ELR (cell line): ENCODE data around the gene SLC15A1.
A peak's percentile ranks its signal among the peaks of the same experiment; 100 is the strongest.

ENCODE experiments used
- DNase-seq: peaks from one replicate; pipeline ENCODE4 v3.0.0-alpha.2; 2015; ENCODE audit warnings: low read depth

SLC15A1 gene

DNA sequence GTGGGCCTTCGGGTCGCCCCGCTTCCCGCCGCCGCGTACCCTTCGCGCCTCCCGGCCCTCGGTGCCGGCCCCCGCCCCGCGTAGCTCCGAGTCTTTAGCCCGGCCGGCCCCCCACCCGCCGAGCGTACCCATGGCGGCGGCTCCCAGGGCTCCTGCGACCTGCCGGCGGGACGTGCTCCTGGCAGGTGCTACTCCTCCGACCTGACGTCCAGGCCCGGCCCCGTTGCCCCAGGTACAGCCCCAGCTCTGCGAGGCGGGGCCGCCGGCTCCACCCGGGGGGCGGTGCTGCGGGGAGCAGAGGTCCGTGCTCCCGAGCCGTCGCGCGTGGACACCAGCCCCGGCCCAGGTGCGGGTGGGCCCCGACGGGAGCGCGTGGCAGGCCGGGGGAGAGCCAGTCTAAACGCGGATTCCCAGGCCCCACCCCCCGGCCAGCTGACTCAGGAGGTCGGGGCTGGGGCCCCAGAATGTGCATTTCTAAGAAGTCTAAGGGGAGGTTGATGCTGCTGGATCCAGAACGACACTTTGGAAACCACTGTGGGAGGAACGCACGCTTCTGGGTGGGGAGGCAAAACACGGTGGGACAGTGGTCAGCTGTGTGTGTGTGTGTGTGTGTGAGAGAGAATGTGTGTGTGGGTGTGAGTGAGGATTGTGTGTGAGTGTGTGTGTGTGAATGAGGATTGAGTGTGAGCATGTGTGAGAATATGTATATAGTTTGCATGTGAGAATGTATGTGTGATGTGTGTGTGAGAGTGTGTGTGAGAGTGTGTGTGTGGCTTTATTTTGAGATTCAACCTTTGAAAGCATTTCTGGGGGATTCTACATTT lies at the start of gene SLC15A1:
Gene SLC15A1, minus strand, starts transcription at position 206 of the 824 bp plus-strand sequence. Its CDS starts 74 bp downstream, at position 132.
- no peak for DNase-seq

DNA sequence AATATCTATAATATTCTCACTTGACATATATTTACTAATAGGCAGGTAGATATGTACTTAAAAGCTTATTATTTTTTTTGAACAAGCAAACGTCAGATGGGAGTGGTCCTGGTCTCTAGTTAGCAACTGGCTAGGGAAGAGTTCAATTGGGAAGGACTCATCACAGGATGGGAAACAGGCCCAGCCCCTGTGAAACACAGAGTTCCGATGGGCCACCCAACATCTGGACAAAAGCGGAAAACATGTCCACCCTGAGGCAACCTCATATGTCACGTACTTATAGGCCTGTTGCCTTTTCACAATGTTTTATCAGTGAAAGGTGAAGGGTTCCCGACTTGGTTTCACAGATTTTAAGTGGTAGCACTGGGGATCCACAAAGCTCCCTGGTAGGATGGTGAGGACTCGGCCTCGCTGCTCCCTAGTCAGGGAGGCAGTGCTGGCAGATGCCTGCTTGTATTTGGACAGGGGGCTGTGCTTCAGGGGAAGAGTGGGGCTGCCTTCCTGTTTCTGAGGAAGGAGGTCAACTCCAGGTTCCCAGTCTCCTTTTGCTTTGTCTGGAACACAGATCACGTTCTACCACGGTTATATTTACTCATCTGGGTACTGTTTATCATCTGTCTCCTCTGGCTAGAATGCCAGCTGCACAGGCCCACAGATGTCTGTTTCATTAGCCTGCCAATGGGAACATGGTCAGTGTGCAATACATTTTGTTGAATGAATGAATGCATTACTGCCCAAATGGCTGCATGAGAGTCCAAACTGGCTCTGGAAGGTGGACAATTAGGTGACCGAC lies 49.4 kb upstream of the SLC15A1 start:
- no peak for DNase-seq

GRCh38 chr13:98800078-98800477 lies 47.6 kb upstream of the SLC15A1 start:
- DNase-seq = no peak

GRCh38 chr13:98798849-98799645 lies 46.6 kb upstream of the SLC15A1 start:
- DNase-seq = peak; percentile 8

DNA sequence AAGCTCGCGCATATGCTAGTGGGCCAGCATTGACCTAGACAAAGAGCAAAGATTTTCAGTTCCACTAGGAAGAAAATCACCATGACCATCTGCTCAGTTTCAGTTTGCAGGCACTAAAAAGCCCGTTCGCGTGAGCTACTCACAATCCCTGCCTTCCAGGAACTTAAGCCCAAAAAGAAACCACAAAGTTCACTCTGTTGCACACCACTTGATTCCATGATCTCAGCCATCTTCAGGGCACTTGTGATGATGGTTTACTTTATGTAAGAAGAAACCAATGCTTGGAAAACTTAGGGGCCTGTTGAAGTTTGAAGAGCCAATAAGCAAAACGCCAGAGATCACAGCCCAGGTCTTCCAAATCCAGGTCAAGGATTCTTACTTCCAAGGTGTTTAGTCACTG lies 45.0 kb upstream of the SLC15A1 start:
- DNase-seq = no peak

- DNase-seq = no peak
Measured at GRCh38 chr13:98796798-98797197, 44.3 kb upstream of the SLC15A1 start.

- no peak for DNase-seq
Measured at GRCh38 chr13:98796191-98796590, 43.7 kb upstream of the SLC15A1 start.

DNA sequence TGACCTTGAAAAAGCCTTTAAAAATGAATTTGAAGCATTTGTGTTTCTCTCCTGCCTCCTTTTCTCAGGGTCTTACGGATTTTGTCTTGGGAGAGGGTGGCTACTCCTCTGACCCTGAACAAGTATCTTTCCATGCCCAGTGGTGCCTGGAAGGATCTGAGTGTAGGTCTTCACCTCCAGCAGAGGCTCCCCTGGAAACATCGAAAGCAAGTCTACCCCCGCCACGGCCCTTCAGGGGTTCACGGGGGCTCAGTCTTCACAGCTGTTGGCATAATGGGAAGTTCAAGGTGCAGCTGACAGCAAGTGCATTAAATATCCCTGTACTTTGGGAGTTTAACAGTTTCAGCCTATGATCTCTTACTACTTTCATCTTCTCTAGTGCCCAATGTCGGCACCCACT lies 42.7 kb upstream of the SLC15A1 start:
- DNase-seq = no peak

- DNase-seq = no peak
Measured at GRCh38 chr13:98794498-98794897, 42.0 kb upstream of the SLC15A1 start.

GRCh38 chr13:98792785-98793495 lies 40.5 kb upstream of the SLC15A1 start:
- no peak for DNase-seq

DNA sequence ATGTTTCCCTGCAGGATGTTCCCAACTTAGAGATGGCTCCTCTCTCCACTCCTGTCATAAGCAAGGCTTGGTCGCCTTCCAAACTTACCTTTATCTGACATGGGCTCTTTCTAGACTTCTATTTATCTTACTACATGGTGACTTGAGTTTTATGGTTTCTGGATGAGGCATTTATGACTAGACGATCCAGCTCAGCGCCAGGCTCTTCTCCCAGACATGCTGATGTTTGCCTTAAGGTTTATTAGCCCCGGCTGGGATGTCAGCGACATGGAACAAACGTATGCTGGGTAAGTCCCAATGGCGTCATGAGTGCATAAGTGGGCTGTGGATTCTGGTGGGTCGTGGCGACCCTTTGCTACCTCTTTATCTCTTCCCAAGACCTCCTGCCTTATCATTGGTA lies 39.8 kb upstream of the SLC15A1 start:
- DNase-seq = no peak

DNA sequence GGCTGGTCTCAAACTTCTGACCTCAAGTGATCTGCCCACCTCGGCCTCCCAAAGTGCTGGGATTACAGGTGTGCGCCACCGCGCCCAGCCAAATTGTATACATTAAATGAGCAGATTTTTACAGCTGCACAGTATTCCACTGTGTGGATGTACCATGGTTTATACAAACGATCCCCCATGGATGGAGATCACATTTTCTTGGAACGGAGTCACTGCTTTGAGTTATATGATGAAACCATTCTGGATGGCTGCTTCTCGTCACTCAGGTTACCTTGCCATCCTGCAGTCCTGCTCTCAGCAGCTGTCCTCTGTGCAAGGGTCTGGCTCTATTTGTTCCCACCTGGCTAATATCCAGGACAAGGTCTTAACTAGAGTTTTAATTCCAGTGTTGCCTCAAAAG lies 39.1 kb upstream of the SLC15A1 start:
- DNase-seq = no peak

GRCh38 chr13:98787996-98788395 lies 35.5 kb upstream of the SLC15A1 start:
- DNase-seq = no peak

GRCh38 chr13:98787173-98787572 lies 34.7 kb upstream of the SLC15A1 start:
- DNase-seq = no peak

DNA sequence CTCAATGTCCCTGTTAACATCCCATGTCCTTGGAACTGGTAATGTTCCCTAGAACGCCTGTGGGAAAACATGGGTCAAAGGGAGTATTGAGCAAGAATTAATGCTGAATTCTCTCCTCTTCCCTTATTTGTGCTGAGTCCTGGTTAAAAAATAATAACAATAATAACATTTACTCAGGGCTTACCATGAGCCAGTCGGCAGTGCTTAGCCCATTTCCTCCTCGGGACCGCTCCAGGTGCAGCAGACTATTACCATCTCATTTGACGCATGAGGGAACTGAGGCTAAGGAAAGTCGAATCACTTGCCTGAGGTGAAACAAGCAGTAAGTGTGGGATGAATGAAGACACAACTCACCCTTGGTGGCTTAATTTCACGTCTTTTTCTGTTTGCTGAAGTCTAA lies 33.6 kb upstream of the SLC15A1 start:
- no peak for DNase-seq

- DNase-seq = no peak
Measured at GRCh38 chr13:98785405-98785804, 32.9 kb upstream of the SLC15A1 start.

GRCh38 chr13:98784666-98785065 lies 32.2 kb upstream of the SLC15A1 start:
- DNase-seq = no peak

DNA sequence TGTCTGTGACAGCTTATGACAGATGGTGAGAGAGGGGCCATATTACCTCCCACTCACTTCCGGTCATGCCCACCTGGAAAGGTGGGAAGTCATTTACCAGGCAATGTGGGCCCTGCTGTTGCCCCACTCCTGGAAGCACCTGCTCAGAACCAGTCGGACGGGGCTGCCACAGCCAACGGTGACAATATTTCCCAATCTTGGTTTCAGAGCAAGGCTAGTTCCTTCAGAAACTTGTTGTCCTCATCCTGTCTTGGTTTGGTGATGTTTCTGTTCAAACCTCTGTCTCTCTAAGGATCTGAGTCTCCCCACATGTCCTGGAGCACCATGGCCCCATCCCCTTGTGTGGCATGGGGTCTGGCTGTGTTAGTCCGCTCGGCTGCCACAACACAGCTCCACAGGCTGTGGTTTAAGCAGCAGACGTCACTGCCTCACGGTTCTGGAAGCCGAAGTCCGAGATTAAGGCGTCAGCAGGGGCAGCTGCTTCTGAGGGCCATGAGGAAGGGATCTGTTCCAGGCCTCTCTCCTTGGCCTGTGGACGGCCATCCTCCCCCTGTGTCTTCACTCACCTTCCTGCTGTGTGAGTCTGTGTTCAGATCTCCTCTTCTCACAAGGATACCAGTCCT lies 31.5 kb upstream of the SLC15A1 start:
- DNase-seq = no peak

GRCh38 chr13:98782654-98783053 lies 30.2 kb upstream of the SLC15A1 start:
- DNase-seq = no peak

- DNase-seq = no peak
Measured at GRCh38 chr13:98781905-98782304, 29.4 kb upstream of the SLC15A1 start.

- no peak for DNase-seq
Measured at GRCh38 chr13:98781470-98781869, 29.0 kb upstream of the SLC15A1 start.
